Uterus (tissue), 2 donors: ENCODE results near the gene M1AP.

ENCODE experiments used
- CTCF ChIP-seq, 4 experiments: fragments of 200-600 bp in 2 of 4; fragments of 450-650 bp in 2 of 4; sonication (generic) in 2 of 4; IDR thresholded peaks; one replicate each; pipeline ENCODE4 v1.5.1; 2016 to 2019; ENCODE audit warnings: antibody characterized with exemption in 4 of 4, mild to moderate bottlenecking in 2 of 4, moderate library complexity in 1 of 4
- POLR2A ChIP-seq, 2 donors: fragments of 450-650 bp; IDR thresholded peaks; one replicate each; pipeline ENCODE4 v1.6.1; 2016; ENCODE audit warnings: antibody characterized with exemption in 2 of 2, mild to moderate bottlenecking in 1 of 2, moderate library complexity in 1 of 2

- no peak for TF ChIP-seq POLR2A (IDR thresholded peaks at IDR 0.05)
- TF ChIP-seq CTCF (IDR thresholded peaks at IDR 0.05): no peak
Measured at GRCh38 chr2:74515981-74516633, 132.0 kb downstream of the M1AP start.
